GM19240 (cell line): ENCODE data around the gene YTHDC2.

Experiments used
- DNase-seq: peaks from one replicate; pipeline ENCODE4 v3.0.0; 2011; ENCODE audit warnings: low spot score; ENCODE audit not compliant: insufficient read length

YTHDC2 gene

DNA sequence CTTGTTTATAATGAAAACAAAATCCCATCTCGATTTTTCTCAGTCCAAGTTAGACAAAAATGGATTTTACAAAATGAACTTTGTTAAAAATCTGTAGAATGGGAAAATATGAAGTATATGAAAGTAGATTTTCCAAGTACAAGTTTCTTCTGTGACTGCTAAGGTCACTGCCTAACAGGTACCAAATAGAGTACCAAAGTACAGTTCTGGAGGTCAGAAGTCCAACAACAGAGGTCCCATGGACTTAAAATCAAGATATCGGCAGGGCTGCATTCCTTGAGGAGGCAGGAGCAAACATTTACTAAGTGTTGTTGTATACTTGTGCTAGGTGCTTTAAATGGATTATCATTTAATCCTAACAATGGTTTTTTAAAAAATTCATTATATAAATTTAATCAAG lies 5.9 kb downstream of the YTHDC2 start:
- DNase-seq = no peak

DNA sequence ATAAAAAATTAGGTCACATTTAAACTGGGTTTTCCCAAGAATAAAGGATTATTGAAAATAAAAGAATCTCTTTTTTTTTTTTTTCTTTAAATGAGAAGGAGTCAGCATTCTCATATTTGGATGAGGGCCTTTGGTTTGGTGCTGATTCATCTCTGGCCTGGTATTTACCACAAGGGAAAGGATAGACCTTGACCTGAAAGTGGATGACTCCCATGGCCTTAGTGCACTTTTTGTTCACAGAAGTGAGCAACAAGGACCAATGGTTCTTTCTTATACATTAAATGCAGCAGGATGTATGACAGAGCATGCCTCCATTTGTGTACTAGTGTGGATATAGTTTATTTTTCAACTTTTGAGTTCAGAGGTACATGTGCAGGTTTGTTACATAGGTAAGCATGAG lies 6.9 kb downstream of the YTHDC2 start:
- DNase-seq = no peak

DNA sequence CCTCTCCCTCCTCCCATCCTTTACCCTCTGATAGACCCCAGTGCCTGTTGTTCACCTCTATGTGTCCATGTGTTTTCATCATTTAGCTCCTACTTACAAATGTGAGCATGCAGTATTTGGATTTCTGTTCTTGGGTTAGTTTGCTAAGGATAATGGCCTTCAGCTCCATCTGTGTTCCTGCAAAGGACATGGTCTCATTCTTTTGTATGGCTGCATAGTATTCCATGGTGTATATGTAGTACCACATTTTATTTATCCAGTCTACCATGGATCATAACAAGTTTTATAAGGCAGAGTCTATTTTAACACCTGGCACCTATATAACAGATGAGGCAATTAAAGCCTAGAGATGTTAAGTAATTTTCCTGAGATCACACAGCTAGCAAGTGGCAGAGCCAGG lies 7.4 kb downstream of the YTHDC2 start:
- no peak for DNase-seq

DNA sequence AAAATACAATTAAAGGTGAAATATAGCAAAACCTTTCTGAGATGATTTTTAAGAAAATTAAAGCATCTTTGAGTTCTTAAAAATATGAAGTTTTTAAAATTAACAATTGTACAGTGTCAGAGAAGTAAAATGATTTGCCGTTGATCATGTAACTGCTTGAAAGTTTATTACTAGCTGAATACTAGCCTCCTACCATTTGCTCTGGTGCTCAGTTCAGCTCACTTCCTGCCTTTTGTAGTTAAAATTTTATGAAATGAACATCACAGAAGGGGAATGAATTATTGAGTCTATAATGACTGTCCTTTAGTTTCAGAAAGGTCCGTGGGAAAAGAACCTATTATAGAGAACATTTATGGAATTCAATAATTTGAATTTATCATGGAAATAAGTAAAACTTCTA lies 9.7 kb downstream of the YTHDC2 start:
- no peak for DNase-seq

DNA sequence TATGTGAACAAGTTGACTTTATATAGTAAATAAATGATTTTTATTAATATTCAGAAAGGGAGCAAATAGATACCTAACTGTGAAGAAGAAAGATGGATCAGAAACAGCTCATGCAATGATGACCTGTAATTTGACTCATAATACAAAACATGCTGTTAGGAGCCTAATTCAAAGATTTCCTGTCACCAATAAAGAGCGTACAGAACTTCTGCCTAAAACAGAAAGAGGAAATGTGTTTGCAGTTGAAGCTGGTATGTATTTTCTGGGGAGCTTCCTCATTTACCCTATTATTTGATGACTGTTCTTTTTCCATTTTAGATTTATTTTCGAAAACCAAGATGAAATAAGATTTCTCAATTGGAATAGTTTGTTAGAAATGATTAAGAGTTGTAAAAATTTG lies 11.4 kb downstream of the YTHDC2 start:
- no peak for DNase-seq

DNA sequence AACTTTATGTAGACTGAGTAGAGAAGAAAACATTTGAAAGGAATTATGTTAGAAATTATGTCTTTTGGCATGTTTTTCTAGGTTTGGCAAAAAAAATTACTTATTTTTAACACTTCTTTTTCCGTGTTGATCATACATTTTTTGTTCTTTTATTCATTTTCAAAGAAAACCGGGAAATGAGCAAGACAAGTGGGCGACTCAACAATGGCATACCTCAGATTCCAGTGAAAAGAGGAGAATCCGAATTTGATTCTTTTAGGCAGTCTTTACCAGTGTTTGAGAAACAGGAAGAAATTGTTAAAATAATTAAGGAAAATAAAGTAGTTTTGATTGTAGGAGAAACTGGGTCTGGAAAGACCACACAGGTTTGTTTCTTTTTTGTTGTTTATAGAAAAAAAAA lies 12.9 kb downstream of the YTHDC2 start:
- DNase-seq = no peak

DNA sequence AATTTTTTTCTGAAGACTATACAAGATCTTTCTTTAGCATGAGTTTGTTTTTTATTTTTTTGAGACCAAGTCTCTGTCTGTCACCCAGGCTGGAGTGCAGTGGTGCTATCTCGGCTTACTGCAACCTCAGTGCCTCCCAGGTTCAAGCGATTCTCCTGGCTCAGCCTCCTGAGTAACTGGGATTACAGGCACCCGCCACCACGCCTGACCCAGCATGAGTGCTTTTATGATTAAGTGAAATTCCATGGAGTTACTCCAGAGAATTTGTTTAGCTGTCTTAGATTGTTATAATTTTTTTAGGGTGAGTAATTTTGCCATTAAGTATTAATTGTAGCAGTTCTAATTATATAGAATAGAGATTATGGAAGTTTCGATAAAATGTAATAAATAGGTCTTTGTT lies 14.3 kb downstream of the YTHDC2 start:
- no peak for DNase-seq

DNA sequence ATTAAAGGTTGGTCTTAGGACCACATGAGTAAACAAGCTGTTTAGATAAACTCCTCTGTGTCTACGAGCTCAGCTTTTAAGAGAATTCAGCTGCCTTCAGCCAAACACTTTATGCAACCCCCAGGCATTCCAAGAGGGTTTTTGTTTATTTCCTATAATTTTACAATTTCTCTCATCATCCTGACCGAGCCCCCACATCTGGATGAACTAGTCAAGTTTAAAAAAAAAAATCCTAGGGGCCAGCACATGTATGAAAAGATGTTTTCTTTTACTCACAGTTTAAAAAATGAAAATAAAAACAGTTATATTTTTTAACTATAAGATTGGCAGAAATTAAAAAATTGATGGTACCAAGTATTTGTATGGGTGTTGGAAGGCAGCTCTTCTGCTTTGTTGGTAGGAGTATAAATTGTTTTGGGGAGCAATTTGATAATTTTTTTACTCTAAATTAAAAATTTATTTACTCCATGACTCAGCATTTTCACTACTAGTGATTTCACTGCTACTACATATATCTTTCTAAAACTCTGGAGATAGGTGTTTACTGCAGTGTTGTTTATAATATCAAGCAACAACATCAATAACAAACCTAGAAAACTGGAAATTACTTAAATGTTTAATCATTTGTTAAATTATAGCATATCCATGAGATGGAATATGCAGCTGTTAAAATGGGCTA lies 18.1 kb downstream of the YTHDC2 start:
- no peak for DNase-seq

DNA sequence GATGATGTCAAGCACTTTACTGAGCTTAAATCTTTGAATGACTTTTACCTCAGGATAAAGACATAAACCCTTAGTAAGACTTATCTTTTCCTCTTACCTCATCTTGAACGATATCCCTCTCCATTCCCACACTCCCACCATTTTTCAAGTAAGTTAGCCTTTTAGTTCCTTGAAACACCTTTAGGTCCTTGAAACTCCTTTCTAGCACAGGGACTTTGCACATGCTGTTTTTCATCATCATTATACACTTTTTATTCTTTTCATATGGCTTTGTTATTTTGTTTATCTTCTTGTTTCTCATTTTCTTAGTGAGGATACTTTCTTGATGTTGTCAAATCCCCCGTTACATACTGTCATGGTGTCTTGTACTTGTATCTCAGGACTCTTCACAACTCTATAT lies 24.8 kb downstream of the YTHDC2 start:
- no peak for DNase-seq

DNA sequence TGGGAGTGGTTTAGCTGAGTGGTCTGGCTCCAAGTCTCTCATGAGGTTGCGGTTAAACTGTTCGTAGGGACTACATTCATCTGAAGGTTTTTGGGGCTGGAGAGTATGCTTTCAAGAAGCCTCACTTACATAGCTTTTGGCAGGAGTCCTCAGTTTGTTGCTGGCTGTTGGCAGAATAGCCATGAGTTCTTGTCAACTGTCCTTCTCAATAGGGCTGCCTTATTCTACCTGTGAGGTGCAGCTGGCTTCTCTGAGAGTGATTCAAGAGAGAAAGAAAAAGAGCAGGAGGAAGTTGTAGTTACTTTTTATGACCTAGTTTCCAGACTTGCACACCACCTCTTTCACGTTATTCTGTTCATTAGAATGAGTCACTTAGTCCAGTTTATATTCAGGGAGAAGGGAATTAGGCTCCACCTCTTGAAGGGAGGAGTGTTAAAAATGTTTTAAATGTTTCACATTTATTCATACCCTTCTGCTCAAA lies 33.2 kb downstream of the YTHDC2 start:
- no peak for DNase-seq

DNA sequence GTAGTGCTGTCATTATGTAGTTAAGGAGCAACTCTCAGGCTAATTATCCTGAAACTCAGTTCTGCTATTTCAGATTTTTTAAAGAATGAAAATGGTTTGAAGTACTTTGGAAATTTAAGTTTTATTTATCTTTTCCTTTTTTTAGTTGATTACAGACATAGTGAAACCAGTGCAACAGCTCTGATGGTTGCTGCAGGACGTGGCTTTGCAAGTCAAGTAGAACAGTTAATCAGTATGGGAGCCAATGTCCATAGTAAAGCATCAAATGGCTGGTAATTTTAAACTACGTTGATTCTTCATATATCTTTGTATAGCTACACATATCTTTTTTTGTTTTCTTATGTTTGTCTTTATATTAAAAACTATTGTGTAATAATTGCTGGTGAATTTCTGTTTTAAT lies 34.9 kb downstream of the YTHDC2 start:
- DNase-seq = no peak

DNA sequence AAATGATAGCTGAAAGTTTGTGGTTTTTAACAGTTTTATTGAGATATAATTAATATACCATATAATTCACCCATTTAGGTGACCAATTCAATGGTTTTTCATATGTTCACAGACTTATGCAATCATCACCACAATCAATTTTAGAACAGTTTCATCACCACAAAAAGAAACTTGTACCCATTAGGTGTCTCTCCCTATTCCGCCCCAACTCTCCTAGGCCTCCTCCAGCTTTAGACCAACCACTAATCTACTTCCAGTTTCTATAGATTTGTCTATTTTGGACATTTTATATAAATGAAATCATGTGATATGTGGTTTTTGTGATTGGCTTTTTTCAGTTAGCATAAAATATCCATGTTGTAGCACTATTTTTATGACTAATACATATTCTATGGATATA lies 38.6 kb downstream of the YTHDC2 start:
- DNase-seq = no peak

DNA sequence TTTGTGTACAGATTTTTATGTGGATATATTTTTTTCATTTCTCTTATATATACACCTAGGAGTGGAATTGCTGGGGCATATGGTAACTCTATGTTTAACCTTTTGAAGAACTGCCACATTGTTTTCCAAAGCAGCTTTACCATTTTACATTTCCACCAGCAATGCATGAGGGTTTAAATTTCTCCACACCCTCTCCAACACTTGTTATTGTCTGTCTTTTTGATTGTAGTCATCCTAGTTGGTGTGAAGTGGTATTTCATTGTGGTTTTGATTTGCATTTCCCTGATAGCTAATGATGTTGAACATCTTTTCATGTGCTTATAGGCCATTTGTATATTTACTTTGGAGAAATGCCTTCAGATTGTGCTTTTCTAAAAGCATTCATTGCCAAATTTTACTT lies 39.1 kb downstream of the YTHDC2 start:
- no peak for DNase-seq

DNA sequence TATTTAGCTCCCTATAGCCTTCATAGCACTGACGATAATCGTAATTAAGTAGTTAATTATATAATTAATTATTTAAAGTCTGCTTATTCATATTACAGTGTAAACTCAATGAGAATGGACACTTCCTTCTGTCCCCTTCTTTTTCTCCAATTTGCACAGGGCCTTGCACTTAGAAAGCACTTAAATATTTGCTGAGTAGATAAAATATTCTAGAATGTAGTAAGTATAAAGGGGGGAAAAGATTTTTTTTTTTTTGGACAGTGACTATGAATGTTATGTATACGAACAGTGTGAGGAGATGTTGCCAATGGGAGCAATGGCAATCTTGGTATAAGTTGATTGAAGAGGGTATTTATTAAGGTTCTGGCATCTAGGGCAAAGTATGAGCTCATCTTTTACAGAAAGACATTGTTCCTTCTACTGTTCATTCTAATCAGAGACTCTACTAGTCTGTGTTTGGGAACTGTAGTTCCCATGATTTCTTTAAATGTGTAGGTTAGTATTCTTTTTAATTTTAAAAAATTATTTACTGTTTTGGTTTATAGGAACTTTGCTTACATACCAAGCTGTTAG lies 49.4 kb downstream of the YTHDC2 start:
- no peak for DNase-seq

DNA sequence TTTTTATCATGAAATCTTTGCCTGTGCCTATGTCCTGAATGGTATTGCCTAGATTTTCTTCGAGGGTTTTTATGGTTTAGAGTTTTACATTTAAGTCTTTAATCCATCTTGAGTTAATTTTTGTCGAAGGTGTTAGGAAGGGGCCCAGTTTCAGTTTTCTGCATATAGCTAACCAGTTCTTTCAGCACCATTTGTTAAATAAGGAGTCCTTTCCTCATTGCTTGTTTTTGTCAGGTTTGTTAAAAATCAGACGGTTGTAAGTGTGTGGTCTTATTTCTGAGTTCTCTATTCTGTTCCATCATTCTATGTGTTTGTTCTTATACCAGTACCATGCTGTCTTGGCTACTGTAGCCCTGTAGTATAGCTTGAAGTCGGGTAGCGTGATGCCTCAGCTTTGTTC lies 55.9 kb downstream of the YTHDC2 start:
- no peak for DNase-seq

DNA sequence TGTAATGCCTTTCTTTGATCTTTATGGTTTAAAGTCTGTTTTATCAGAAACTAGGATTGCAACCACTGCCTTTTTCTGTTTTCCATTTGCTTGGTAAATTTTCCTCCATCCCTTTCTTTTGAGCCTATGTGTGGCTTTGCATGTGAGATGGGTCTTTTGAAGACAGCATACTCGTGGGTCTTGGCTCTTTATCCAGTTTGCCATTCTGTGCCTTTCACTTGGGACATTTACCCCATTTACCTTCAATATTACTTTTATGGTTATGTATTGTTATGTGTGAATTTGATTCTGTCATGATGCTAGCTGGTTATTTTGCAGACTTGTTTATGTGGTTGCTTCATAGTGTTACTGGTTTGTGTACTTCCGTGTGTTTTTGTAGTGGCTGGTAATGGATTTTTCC lies 59.2 kb downstream of the YTHDC2 start:
- no peak for DNase-seq

DNA sequence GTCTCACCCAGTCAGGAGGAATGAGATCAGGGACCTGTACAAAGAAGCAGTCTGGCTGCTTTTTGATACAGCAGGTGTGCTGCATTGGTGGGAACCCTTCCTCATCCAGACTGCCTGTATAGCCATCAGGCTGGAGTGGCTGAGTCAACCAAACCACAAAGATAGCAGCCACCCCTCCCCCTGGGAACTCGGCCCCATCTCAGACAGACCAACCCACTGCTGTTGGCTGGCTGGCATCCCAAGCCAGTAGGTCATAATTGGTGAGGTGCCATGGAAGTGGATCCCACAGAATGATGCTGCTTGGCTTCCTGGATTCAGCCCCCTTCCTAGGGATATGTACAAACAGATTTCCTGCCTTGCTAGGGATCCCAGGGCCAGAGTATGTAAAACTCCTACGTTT lies 60.9 kb downstream of the YTHDC2 start:
- no peak for DNase-seq

DNA sequence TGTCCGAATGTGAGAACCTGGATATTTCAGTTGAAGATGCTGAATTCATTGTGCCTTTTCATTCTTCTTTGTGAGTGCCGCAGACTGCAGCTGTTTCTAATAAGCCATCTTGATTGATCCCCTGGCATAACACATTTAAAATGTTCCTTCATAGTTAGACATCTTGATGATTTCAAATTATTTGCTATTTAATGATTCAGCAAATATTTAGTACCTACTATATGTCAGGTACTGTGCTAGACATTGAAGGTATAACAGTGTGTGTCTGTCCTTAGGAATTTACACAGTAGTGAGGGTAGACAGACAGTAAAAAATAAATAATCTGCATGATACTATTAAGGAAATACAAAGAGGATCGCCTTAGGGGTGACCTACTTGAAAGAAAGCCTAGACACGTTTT lies 61.6 kb downstream of the YTHDC2 start:
- no peak for DNase-seq

DNA sequence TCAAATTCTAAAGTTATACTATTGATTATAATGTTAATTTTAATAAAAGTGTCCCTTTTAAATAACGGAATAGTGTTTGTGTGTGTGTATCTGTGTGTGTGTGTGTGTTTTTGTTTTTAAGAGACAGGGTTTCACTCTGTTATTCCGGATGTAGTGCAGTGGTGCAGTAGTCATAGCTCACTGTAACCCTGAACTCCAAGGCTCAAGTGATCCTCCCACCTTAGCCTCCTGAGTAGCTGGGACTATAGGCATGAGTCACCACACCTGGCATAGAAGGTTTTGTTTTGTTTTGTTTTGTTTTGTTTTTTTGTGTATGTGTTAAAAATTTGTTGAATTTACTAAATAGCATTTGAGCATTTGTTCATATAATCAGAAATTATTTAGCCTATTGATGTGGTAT lies 64.6 kb downstream of the YTHDC2 start:
- DNase-seq = no peak

DNA sequence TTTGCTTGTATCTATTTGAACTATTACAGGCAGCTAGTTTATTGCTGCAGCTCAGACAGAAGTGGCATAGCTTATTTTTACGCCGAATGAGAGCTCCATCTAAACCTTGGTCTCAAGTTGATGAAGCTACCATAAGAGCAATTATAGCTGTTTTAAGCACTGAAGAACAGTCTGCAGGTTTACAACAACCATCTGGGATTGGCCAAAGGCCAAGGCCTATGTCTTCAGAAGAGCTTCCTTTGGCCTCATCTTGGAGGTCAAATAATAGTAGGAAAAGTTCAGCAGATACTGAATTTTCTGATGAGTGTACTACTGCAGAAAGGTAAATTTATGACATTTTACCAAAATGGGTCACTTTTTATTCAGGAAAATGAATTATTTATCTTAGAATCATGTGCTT lies 67.9 kb downstream of the YTHDC2 start:
- DNase-seq = no peak

DNA sequence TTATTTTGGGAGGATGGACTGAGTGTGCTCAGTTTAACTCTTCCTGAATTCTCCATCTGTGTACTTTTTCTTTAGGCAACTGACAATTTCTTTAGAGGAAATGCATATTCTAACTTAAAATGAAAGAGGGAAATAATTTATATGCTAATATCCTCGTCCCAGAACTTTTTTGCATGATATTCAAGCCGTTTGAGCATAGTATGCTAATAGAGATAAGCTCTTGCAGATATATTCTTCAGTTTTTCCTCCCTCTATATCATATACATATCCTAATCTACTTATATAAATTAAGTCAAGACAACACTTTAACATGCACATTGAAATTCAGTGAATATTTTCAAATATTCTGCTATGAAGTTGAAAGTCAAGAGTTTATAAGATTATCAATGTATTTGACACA lies 84.7 kb downstream of the YTHDC2 start:
- DNase-seq = no peak

DNA sequence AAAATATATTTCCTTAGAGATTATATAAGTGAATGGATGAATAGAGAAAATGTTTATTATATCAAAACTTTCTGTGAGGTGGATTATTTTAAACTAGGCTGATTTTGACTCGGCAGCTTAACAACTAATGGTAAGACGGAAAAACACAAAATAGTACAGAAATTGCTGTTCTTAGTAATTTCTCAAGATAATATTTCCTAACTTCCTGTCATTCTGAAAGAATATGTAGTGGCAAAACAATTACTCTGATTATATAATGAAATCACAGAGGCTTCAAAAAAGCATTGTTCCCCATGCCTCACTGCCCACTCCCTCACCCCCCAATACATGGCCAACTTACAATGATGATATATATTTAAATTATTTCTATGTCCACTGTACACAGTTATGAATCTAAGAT lies 85.4 kb downstream of the YTHDC2 start:
- DNase-seq = no peak

DNA sequence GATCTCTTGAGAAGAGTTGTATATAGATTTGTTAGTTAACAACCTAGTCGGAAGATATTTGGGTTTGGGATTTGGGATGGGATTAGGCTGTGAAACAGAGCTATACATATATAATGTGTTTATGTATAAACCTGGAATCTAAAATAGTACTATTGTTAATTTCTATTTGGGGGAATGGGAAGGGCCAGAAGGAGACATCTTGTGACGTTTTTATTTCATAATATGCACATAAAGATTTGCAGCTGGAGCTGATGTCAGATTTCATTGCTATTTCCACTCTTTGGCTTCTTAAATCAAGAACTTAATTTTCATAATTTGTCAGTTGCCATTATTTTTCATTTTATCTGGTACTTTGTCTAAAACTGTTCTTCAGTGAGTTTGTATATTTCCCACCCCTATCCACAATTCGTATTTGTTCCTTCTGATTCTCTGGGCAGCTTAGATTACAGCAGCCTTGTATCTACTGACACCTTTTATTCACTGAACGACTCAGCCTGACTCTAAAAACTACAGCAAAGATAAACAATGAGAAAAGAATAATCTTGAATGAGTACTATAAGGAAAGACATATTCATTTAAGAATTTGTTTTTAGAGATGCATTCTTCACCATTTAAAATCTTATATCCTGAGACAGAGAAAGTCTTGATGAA lies 86.9 kb downstream of the YTHDC2 start:
- no peak for DNase-seq
